ENCODE measurements around the gene SDC3.

Gene SDC3

DNA sequence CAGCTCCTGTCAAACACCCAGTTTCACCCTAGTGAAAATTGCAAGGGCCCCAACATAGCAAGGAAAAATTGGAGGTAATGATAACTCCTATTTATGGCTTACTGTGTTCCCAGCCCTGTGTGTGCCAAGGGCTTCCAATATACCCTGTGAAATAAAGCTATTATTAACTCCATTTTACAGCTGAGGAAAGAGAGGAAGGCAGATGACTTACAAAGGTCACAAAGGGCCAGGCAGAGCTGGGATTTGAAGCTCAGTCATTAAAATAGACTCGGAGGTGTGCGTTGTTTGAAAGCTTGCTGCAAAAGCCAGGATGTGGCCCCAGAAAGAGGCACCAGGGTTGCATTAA lies 20.2 kb upstream of the SDC3 start:
- DNase-seq (ENCODE audit: low spot score), result no peak

DNA sequence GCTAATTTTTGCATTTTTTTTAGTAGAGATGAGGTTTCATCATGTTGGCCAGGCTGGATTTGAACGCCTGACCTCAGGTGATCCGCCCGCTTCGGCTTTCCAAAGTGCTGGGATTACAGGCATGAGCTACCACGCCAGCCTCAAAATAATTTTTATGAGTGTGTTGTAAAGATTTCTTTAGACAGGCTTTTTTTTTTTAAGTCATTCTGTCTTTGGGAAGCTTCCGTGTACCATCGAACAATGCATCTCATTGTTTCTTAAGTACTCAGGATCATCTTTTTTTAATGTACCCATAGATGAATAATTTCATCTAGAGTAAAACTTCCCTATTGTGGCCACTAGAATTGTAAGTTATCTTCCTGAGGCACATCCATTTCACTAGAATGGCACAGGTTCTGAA lies 19.6 kb upstream of the SDC3 start:
- DNase-seq (ENCODE audit: low spot score), result no peak

DNA sequence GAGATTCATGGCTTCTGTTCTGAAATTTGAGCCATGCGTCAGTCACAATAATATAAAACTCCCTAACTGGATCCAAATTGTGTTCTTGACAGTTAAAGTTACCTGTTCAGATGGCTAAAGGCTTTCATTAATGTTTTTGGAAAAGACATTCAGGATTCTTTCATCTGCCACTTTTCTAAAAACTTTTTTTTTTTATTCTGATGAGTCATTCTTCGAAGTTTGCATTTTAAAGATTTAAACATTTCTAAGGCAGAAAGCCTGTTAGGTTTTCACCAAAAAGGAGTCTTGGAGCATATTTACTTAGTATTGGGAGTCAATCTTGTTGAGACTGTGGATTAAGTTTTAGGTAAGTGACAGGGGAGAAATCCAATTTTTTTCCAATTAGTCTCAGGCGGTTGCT lies 18.9 kb upstream of the SDC3 start:
- DNase-seq (ENCODE audit: low spot score), result no peak

DNA sequence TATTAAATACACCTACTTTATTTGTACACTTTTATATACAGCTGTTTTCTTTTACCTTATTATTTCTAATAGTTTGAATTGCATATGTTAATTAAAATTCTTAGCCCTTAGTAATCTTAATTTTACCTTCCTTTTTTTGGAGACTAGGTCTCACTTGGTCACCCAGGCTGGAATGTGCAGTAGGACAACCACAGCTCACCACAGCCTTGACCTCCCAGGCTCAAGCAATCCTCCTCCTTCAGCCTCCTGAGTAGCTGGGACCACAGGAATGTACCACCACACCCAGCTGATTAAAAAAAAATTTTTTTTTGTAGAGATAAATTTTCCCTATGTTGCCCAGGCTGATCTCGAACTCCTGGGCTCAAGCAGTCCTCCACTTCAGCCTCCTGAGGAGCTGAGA lies 15.0 kb upstream of the SDC3 start:
- DNase-seq (ENCODE audit: low spot score), result no peak

DNA sequence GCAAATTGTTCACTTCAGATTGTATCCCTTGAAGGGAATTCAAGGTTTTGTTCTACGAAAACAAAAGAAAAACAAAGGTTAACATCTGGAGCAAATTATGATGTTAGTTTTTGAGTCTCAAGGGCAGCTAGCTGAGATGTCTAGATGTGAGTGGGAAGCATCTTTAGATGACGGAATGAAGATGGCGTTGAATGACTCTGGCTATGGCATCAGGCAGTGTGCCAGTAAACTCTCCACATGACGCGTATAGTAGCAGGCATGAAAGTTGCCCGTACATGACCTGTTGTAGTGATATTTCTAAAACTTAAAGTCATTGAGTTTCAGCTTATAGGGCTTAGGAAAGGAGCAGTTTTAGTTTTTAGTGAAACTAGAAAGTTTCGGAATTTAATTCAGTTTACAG lies 12.3 kb upstream of the SDC3 start:
- DNase-seq (ENCODE audit: low spot score), result no peak

DNA sequence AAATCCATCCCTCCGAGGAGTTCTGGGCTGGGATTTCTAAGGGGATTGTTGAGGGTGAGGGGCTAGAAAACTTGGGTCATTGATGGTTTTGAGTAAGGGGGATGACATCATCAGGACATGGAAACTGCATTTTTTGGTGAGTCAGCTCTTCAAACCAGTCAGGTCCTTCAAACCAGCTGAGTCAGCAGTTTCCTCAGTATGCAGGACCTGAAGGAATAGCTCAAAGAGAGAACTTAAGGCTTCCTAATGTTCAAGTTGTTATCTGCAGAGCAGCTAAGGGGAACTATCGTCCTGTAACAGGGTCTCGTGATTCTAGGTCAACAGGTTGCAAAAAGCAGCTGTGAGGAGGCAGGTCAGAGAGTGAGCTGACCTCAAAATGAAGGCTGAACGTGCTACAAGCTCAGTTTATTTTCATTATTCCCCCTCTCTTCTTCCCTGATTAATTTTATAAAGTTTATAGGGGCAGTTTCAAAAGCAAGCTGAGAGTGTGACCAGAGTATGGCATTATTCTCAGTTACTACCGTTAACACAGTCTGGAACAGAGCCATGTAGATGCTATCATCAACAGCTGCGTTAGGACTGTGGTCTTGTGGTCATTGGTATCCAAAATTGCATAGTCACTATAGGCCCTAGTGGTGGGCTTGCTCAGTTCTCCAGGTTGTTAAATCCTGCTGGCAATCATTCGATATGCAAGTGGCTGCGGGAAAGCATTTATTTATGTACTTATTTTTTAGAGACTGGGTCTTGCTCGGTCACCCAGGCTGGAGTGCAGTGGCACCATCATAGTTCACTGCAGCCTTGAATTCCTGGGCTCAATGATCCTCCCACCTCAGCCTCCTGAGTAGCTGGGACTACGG lies 10.7 kb upstream of the SDC3 start:
- DNase-seq (ENCODE audit: low spot score), result no peak

DNA sequence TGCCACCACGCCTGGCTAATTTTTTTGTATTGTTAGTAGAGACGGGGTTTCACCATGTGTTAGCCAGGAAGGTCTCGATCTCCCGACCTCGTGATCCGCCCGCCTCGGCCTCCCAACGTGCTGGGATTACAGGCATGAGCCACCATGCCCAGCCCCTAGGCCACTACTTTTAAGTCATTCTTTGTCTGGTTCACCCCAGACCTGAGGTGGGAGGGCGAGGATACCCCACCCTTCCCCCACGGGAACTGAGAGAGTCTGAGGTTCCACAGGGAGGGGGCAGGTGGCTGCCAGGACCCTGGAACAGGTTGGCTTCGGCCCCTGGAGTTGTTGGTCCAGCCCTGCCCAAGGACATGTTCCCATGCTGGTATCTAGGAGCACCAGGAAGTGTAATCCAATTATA lies 7.7 kb upstream of the SDC3 start:
- no peak for DNase-seq (ENCODE audit: low spot score)

DNA sequence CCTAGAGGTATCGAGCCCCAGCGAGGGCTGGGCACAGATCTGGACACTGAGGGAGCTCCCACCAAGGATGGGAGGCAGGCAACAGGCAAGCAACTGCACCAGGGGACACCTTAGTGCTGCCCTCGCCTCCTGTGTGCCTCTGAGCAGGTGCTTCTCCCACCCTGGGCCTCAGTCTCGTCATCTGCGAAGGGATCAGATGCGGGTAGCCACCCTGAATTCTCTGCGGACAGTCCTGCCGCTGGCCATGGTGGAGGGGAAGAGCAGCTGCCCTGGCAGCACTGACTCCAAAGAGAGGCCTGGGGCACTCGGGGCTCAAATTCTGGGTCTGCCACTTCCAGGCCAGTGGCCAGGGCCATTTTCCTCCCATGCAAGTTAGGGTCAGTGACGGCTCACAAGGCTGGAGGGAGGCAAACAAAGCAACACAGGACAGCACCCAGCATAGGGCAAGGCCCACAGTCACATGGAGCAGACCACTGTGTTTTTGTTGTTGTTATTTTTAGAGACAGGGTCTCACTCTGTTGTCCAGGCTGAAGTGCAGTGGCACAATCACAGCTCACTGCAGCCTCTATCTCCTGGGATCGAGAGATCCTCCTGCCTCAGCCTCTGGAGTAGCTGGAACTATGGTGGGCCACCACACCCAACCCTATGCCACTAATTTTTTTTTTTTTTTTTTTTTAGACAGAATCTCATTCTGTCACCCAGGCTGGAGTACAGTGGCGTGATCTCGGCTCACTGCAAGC lies 7.1 kb upstream of the SDC3 start:
- DNase-seq (ENCODE audit: low spot score), result no peak

DNA sequence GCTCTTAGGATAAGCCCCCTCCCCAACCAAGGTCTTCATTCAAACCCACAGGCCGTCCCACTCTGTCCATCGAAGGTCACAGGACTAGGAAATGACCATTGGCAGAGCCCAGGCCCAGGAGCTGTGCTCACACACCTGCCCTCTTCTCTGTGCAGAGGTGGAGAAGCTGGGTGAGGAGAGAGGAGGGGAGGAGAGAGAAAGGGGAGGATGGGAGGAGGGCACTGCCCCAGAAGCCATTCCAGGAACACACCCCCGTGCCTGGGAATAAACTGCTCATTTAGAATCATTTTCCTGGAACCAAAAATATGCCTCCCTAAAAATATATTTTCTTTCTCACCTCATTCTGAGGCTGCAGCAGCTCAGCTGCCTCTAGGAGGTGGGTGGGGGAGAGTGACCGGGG lies 6.4 kb upstream of the SDC3 start:
- DNase-seq (ENCODE audit: low spot score), result no peak

DNA sequence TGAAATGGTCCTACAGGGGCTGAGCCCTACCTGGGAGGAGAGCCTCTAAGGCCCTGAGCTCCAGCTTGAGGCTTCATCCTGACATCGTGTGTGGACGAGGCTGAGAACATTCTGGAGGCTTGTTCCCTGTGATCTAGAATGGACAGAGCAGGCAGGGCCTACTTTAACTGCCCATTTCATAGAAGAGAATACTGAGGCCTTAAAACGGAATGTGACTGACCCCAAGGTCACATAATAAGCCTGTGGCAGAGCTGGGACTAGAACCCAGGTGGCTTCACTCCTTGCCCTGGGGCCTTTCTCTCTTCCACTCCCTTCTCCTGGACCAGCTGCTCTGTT lies 6.0 kb upstream of the SDC3 start:
- no peak for DNase-seq (ENCODE audit: low spot score)

DNA sequence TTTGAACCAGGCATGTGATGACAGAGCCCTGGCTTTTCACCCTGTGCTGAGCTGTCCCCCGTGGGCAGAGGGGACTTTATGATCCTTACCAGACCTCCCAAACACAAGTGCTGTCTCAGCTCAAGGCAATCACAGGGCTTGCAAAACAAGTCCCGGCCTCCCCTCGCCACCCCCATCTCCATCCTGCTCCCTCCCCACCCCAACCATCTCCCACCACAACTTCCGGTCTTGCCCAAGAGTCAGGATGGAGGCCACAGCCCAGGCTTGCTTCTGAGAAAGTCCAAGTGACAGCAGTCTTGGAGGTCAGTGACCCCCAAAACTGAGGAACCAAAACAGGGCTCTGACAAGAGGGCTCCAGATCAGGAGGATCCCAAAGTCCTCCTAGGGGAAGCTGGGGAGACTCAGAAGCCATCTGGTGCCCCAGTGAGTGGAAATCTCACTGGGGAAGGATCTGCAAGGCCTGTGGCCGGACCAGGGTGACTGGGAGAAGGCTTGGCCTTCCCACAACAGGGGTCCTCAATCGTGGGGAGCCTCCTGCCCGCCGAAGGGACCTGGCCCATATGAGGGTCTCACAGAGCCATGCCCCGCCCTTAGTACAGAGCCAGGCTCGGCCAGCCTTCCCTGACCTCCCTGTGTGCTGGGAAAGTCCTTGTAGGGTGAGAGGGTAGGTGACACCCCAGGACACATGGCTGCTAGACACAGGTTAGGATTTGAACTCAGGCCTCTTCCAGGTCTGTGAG lies 4.5 kb upstream of the SDC3 start:
- DNase-seq (ENCODE audit: low spot score), result no peak

DNA sequence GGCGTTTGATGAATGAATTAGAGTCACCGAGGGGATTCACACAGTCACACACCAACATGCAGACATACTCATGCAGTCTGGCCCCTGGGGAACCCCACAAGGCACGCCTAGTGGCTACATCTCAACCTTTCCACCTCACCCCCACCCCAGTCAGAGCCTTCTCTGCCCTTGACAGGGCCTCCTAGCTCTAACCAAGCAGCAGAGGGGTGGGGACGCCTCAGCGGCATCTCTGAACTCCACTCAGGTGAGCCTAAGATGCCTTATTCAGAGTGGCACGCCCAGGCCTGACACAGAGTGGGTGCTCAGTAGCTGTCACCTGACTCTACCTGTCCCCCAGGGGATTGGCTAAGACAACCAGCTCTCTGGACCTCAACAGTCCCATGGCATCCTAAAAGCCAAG lies 3.7 kb upstream of the SDC3 start:
- DNase-seq (ENCODE audit: low spot score), result no peak

DNA sequence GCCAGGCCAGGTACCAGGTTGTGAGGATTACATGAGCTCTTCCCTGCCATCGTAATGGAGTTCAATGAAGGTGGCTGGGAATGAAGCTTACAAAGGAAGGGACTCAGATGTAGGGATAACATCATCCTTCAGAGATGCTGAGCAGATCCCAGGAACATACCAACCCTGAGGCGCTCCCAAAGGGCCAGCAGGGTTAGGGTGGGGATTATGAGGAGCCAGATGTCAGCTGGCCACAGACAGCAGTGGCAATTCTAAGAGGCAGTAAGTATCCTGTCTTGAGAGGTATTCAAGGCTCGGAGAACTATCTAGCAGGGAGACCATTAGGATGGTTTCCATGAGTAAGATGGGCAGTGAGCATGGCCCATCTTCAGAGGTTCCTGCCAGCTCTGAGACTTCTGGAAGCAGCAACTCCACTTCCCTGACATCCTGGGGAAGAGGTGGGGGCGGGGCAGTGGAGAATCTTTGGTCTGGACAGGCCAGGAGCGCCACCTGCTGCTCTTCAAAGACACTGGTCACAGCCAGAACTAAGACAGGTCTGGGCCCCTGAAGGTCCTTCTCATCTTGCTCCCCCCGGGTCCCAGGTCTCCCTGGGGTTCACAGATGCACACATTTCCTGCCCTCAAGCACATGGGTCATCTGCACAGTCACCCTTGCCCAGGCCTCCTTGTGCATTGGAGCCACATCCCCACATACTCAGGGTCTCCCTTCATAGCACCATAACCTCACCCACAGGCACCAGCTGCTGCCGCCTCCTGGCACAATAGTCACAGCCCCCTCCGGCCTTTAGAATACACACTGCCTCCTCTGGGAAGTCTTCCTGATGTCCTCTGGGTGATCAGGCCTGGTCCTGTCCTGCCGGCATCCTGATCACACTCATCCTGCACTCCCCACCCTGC lies 2.7 kb upstream of the SDC3 start:
- peak; percentile 83 for DNase-seq (ENCODE audit: low spot score)

DNA sequence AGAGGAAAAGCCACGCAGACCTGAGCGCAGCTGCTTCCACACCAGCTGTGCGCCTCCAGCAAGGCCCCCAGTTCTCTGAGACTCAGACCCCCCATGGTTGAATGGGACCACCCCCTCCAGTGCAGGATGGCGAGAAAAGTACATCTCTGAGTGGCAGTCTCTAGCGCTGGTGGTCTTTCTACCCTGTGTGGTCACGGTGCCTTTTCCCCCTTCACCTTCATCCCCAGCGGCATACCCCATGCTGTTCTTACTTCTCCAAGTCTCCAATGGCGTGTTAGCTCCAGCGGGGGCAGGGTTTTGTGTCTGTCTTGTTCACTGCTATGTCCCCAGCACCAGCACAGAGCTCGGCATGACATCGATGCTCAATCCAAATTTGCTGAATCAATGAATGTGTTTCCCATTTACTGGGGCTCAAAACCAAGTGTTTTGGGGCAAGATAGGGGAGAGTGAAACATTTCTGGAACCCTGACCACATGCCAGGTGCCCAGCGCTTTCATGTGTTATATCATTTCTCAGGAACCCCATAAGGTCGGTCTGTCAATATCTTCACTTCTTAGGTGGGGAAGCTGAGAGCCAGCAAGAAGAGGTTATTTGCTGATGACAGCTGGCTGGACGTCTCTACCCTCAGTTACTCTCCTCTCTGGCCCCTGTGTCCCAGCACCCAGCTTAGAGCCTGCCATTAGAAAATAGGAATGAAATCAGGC lies 959 bp upstream of the SDC3 start:
- DNase-seq (ENCODE audit: low spot score), result no peak

DNA sequence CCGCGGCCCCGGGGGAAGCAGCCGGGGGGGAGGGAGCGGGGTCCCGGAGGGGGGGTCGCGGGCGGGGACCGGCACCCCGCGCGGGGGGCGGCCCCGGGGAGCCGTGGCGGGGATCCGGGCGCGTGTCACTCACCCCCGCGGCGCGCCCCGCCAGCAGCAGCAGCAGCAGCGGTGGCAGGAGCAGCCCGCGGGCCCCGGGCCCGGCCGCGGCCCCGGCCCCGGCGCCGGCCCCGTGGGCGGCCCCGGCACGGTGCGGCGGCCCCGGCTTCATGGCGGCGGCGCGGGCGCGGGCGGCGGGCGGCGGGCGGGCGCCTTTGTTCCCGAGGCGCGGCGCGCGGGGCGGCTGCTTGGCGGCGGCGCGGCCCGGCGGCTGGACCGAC lies 252 bp downstream of the SDC3 start:
- no peak for DNase-seq (ENCODE audit: low spot score)

DNA sequence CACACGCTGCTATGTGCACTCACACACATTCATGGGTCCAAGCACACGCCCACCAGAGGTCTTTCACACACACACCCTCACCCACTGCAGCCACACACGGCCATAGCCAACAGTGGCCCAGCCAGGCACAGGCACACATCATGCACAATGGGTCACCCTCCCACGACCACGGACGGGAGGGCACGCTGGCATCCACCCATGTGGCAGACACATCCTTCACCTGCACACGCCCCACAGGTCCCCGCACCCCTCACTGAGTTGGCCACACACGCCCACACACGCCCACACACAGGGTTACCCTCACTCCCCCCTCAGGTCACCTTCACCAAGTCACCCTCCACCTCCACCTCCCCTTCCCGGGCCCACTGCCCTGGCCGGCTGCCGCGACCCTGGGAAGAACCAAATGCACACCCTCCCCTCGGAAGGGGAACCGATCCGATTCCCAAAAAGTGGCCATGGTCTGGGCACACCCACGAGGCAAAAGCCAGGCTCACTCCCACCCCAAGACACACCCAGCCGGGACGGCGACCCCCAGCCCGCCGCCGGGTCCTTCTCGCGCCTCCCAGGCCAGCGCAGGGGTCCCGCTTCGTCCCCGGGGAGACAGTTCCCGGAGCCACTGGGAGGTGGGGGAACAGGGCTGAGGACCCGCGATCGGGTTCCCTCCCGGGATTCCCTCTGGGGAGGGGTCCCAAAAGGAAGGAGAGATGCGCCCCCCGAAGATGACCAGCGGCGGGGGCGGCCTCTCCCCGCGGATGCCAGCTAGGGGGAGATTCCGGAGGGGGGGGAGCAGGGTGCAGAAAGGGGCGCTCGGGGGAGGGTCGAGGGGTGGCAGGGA lies 860 bp downstream of the SDC3 start:
- DNase-seq (ENCODE audit: low spot score), result no peak

DNA sequence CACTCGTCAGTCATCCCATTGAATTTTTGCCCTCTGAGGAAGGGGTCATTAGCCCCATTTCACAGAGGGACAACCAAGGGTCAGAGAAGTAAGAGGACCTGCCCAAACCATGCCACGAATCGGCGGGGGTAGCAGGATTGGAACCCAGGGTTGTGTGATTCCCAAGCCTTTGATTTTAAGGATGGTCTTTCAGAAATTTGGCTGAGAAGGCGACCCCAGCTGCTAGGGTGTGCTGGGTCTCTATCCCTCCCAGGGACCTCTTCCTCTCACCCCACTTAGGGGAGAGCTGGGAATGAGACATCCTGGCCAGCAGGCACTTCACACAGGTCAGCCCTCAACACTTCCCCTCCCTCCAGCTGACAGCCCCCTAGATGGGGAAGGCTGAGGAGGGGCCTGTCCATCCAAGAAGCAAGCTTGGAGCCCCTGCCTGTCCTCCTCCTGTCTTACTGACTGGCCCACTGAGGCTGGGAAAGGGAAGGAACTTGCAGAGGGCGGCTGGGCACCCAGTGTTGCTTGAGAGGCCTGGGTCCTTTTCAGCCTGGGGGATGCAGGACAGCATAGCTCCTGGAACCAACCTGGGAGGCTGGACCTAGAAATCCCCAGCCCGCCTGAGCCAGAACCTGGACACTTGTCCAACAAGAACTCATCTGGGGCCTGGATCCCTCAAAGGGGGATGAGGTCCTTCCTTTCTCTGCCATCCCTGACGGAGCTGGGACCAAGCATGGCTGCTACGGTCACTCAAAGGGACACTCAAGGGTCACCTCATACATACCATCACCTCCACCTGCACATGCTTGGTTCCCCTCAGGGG lies 1.7 kb downstream of the SDC3 start:
- DNase-seq (ENCODE audit: low spot score), result no peak

DNA sequence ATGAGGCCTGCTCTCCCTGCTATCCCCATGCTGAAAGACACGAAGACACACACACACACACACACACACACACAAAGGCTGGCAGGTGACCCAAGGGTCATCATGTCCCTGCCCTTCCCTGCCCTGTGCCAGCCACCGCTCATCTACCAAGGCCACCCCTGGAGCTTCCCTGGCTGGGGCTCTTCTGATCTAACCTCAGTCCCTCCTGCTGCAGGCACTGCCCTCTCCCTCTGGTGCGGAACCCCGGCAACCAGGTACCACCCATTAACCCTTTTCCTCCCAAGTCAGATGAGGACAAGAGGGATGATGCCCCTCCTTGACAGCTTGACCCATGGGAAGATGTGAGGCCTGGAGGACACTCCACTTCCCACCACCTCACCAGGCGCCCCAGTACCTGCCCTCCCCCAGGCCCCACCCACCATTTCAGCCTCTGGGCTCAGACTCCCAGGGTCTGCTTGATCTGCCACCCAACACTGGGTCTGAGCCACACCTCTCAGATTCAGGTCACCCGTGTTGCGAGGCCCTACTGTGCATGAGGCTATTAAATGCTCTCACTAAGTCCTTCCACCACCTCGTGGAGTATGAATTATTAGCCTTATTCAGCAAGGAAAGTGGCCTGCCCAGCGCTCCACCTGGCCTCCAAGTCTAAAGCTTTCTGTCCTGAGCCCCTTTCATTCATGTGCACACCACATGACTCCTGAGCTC lies 2.5 kb downstream of the SDC3 start:
- no peak for DNase-seq (ENCODE audit: low spot score)

DNA sequence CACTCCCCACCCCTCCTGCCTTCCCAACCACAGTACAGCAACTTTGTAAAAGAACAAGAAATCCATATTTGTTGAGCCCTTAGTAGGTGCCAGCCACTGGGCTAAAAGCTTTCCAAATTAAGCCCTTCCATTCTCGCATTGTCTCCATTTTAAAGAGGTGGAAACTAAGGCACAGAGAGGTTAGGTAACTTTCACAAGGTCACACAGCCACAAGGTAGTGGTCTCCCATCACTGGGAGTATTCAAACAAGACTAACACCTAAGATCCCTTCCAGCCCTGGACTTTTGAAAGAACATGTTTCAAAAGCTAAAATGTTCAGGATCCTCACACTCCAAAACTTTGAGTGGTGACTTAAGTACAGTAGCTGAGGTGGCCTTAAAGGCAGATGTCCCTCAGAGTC lies 3.2 kb downstream of the SDC3 start:
- no peak for DNase-seq (ENCODE audit: low spot score)
